NK-92 treated with Interleukin-12 subunit alpha and Interleukin-12 subunit beta, amount 100 ng/mL, for 24 hours (cell line): Measurements from ENCODE around the gene SH2B2.

Experiments
- DNase-seq: peaks from one replicate; lab custom pipeline; 2025; lab: John Stamatoyannopoulos, UW

Gene SH2B2

DNA sequence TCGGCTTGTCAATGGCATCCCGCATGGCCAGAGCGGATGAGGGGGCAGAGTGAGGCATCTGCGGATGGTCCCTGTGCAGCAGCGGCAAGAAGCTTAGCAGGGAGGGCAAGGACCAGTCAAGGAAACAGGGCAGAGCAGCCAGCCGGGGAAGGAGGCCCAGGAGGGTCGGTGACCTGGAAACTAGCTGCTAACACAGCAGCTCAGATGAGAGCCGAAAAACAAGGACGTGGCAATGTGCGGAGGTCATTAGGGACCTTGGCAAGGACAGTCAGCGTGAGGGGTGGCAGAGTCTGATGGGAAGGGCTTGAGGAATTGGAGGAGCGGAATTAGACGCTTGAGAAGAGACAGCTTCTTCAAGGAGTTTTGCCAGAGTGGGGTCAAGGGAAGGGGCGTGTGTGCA is 20.1 kb upstream of the SH2B2 start:
- DNase-seq: no peak

DNA sequence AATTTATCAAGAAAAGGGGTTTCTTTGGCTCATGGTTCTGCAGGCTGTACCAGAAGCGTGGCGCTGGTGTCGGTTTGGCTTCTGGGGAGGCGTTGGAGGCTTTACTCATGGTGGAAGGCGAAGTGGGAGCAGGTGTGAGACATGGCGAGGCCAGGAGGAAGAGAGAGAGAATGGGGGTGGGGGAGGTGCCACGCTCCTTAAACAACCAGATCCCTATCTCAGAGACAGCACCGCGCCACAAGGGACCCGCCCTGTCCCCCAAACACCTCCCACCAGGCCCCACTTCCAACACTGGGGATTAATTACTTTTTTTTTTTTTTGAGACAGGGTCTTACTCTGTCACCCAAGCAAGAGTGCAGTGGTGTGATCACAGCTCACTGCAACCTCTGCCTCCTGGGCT is 18.0 kb upstream of the SH2B2 start:
- no peak for DNase-seq

DNA sequence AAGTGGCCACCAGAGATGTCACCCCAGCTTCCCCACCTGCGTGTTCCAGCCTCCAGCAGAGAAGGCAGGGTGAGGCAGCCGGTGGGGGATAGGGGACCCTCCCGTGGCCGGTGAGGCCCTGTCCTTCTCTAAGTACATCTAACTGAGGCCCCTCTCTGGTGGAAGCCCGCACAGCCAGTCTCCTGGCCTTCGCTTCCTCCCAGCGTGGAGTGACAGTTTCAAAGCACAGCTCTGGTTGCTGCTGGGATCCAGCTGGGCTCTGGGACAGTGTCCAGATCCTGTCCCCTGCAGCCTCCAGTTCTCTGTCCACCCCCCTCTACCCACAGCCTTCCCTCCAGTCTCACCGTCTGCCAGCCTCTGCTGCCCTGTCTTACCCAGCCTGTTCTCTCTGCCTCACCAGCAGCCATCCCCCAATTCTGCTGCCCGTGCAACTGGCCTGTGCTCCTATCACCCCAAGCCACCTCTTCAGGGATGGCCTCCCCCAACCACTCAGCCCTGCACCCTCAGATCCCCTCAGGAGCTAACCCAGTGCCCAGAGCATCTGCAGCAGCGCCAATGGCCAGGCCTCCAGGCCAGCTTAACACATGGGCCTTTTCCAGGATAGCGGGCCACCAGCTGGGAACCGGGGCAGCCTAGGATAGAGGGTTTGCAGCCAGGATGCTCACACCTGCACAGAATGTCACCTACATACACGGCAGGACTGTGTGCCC is 16.3 kb upstream of the SH2B2 start:
- DNase-seq: no peak

DNA sequence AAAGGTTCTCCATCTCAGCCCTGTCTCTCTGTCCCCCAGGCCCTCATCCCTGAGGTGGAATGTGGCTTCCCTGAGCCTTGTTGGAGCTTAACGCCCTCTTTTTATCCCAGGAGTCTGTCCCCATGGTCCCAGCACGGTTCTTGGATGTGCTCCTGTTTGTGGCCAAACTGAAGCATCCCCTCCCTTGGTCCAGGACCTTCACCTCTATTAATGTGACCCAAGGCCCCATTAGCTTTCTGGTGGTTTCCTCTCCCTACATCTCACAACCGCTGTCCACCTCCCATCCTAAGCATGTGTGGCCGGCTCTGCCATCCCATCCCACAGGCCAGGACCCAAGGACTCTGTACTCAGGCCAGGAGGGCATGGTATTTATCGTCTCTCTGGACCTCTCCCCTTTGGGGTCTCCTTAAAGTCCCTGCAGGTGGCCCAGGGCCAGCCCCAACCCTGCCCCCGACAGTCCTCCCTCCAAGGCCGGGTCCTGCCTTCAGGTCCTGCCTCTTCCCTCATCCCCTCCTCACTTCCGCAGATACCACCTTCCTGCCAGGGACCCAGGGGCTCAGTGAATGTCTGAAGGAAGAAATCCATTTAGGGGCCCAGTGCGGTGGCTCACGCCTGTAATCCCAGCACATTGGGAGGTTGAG is 15.4 kb upstream of the SH2B2 start:
- no peak for DNase-seq

DNA sequence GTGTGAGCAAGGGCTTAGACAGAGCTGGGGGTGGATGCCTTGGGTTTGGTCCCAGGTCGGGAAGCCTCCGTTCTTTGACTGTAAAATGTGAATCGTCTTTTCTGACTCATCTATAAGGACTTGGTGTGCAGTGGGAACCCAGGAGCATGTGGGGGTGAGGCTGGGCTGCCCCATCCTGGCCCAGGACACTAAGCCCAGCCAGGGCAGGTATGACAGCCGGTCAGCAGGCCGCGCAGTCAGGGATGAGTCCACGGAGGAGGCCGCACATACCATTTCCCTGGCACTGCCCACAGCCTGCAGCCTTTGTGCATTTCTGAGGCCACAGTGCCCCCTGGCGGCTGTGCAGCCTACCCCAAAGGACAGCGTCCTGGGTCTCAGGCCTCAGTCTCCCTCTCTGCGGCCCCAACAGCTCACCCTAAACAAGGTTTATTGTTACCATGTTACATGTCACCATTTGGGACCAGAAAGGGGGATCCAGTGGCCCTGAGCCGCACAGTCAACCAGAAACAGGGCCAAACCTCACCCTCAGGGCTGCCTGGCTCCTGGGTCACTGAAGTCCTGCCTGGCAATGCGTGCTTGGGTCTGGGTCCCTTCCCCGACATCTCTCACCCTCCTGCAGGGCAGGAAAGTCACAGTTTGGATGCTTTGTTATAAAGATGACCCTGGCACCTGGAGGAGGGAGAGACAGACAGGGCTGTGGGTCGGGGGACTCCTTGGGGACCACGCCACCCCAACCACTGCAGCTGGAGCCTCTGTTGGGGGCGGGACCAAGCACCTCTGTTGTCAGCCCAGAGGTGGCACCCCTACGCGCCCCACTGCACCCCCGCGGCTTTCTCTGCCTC is 14.4 kb upstream of the SH2B2 start:
- DNase-seq: peak; percentile 49

DNA sequence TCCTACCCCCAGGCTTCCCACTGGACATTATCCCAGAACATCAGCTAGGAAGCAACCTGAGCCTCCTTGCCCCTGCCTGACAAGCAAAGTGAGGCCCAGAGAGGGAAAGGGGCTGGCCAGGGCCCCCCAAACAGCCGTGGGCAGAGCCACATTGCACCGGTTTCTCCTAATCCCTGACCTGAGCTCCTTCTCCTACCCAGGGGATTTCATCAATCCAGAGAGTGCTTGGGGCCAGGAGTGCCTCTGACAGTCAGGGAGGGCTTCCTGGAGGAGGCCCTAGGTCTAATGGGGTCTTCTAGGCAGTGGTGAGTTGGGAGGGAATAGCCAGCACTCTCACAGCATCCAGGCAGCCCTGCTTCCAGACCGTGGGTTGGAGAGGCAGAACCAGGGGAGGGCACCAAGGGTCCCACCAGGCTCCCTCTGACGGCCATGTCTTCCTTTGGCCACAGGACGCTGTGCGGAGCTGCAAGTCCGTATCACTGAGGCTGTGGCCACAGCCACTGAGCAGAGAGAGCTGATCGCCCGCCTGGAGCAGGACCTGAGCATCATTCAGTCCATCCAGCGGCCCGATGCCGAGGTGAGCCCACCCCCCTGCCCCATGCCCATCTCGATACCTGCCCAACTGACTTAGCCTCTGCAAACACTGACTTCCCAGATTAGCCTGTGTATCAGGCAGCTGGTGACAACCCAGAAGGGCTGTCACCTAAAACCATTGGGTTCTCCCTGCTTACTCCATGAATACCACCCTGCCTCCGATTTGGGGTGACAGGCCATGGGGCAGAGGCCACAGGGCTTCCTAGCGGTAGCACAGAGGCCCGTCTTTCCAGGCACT is 13.5 kb upstream of the SH2B2 start:
- DNase-seq: no peak

DNA sequence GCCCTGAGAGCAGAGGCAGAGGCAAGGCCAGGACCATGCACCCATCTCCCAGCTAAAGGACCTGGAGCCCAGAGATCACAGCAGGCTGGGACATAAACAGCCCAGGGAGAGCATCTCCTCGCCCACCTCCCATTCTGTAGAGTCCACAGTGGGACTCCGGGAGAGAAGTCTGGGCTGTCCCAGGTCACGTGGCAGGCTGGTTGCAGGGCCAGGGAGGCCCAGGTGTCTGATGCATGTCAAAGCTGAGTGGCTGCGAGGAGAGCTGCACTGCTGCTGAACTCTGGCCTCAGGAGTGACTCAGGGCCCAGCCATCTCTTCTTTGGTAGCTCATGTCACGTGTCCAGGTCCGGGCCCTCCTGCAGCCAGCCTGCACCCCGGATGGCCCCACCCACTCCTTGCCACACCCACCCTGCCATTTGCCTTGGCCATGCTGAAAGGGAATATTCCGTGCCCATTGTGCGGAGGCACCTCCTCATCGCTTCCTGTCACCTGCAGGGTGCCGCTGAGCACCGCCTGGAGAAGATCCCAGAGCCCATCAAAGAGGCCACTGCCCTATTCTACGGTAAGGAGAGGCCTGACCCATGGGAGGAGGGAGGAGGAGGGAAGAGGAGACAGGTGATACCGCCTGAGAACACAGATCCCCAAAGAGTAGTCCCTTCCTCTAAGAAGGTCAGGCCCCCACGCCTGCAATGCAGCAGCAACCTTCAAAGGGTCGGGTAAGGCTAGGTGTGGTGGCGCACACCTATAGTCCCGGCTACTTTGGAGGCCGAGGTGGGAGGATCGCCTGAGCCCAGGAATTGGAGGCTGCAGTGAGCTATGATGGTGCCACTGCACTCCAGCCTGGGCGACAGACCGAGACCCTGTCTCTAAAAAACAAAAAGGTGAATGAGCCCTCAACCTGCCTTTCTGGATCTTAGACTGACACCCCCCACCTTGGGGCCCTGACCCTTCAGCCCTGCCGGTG is 12.6 kb upstream of the SH2B2 start:
- DNase-seq: no peak

DNA sequence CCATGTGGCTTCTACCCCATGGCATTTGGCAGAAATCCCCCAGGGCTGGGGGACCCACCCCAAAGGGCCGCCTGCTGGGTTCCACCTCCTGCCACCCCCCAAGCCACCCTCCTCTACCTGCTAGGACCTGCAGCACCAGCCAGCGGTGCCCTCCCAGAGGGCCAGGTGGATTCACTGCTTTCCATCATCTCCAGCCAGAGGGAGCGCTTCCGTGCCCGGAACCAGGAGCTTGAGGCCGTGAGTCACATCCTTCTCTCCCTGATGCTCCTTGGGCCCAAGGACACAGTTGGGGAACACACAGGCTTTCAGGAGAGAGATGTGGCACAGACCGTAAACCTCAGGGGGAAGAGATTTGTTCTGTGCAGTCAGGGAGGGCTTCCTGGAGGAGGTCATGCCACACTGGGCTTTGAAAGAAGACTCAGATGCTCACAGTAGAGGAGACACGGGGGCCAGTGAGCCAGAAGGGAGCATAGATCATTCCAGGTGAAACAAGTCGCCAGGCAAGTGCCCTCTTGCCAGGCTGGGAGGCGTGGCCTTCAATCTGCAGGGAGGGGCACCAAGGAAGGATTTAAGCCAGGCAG is 11.5 kb upstream of the SH2B2 start:
- DNase-seq: no peak

DNA sequence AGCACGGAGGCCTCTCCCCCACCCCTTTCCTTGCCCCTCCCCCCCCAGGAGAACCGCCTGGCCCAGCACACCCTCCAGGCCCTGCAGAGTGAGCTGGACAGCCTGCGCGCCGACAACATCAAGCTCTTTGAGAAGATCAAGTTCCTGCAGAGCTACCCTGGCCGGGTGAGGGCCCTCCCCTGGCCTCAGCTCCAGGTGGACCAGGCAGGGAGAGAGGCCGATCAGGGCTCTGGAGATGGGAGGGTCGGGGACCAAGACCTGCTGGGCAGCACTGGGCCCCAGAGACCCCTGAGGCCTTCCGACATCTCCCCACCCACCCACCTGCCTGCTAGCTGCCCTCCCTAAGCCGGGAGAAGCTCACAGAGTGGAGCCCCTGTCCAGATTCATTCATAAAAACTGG is 8.8 kb upstream of the SH2B2 start:
- no peak for DNase-seq

DNA sequence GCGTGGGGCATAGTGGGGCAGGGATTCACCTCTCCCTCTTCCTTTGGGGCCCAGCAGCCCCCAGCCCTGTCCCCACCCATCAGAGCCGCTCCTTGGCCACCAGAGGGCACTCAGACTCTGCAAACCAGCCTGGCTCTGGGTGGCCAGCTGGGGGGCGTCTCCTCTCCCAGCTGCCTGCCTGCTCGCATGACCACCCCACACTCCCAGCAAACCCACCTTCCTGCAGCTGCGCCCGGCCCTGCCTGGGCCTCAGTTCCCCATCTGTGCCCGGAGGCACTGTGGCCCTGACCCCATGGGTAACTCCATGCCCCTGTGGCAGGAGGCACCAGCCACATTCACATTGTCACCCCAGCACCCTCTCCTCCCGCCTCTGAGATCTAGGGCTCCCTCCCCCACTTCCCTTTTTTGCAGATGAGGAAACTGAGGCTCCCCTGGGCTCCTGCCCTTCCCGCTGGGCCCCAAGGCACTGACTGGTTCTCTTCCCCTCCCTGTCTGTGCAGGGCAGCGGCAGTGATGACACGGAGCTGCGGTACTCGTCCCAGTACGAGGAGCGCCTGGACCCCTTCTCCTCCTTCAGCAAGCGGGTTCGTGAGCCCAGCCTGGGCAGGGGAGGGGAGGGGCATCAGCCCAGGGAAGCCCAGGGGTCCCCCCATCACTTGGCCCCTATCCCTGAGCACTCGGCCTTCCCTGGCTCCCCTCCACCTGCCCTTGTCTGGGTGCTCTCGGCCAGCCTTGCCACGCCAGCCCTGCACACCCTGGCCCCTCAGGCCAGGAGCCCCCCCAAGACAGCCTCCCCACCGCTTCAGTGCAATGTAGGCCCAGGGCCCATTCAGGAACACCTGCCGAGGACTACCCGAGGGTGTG is 6.9 kb upstream of the SH2B2 start:
- peak; percentile 21 for DNase-seq

DNA sequence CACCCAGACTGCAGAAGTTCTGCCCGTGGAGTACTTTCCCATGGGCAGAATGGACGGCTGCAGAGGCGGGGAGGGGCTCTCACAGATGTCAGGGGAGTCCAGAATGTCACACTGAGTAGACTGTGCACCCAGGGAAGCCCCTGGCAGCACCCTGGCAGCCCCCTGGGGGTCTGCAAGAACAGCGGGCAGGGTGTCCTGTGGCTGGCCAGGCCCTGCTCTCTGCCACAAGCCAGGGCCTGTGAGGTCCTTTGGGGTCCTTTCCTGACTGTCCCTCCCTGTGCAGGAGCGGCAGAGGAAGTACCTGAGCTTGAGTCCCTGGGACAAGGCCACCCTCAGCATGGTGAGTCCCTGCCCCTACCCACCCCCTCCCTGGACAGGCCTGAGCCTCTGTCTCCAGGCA is 6.1 kb upstream of the SH2B2 start:
- no peak for DNase-seq

DNA sequence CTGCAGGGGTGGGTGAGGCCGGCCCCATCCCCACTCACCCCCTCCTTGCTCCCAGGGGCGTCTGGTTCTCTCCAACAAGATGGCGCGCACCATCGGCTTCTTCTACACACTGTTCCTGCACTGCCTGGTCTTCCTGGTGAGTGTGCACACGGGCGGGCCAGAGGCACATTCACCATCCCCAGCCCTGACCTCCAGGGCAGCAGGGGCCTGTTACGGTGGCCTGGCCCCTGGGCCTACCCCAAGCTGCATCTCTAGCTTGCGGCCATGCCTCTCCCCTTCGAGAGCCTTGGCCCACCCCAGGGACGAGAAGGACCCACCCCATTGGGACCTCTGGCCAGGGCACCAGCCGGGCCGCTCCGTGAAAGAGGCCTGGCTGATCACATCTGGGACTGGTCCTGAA is 4.9 kb upstream of the SH2B2 start:
- DNase-seq: no peak

DNA sequence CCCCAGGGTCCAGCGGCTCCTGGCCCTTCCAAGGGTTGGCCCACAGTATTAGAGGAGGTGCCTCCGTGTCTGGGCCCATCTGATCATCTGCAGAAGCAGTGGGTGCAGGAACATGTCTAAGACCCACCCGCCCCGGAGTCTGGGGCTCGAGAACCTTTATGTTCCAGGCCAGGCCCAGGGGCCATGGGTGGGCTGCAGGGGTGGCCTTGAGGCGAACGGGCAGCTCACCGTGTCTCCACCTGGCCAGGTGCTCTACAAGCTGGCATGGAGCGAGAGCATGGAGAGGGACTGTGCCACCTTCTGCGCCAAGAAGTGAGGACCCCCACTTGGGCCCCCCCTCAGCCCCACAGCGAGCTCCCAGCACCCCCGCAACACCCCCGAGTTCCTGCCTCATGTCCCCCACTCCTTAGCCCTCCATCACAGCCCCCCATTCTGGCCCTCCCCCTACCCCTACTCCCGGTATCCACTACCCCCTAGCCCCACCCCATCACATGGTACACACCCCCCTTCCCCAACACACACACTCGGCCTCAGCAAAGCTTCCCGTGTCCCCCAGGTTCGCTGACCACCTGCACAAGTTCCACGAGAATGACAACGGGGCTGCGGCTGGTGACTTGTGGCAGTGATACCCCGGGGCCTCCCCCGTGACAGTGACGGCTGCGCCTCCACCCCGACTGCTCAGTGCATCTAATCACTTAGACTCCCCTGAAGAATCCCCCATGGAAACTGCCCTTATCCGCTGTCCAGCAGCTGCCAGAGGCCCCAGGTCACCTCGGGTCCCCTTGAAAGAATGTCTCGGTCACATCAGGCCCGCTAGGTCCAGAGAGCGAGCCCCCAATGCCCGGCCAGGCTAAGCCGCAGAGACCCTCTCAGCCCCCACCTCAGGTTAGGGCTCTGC is 4.0 kb upstream of the SH2B2 start:
- no peak for DNase-seq

DNA sequence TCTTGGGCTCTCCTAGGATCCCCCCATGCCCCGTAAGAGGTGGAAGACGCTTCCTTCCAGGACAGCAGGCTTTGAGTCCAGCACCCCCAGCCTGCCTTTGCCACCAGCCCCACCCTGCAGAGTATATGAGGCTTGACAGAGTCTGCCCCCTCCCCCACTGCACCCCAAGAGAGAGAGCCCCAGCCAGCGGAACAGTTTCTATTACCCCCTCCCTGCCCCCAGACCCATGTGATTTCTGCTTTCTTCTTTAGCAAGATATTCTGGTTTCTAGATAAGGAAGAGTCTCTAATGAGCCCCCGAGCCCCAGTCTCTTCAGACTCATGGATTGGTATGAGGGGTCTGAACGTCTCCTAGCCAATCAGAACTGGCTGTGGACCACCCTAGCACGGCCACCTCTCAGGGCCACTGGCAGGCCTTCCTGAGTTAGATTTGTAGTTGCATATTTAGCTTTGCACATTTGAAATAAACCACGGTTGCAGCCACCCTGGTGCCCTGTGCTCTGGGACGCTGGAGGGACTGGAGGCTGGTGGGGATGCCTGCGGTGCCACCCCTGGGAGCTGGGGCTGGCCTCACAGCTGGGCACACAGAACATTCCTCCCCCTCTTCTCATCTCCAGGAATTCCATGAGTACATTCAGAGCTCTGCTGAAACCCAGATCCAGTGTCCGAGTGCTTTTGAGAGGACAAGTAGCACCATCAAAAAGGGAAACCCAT is 3.0 kb upstream of the SH2B2 start:
- DNase-seq: no peak

DNA sequence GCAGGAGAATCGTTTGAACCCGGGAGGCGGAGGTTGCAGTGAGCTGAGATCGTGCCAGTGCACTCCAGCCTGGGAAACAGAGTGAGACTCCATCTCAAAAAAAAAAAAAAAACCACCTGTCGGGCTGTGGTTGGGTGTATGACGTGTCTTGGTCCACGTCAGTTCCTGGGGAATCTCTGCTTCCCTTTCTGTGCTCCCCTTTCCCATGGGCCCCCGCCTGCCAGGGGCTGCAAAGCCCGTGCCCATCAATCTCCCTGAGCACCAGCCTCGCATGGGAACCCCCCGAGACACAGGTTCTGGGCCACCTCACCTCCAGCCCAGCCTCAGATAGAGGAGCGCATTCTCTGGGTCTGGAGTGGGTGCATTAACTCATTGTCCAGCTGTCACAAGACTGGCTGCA is 2.3 kb upstream of the SH2B2 start:
- DNase-seq: no peak

DNA sequence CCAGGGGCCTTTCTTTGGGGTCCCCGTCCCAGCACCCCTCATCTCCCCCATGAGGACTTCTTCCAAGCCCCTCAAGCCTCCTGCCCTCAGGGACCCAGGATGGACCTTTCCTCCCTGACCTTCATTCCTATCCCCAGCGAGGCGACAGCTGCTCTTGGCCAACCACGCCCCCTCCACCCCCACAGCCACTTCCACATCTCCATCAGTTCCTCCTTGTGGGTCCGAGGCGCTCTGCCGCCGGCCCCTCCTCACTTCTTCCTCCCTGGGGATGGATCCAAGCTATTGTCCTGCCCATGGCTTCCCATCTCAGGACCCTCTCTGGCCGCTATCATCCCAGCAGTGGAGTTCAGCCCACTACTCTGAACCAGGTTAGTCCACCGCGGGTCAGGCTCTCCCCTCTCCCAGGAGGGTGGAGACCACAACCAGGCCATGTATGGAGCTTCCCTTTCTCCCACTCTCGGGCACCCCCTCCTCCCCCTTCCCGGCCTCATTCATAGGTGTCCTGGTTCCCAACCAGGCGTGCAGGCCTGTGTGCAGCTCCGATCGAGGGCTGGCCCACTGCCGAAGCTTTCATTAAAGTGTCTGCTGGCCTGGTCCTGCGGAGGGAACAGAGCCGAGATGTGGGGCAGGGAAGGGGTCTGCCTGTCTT is 1.7 kb upstream of the SH2B2 start:
- no peak for DNase-seq

DNA sequence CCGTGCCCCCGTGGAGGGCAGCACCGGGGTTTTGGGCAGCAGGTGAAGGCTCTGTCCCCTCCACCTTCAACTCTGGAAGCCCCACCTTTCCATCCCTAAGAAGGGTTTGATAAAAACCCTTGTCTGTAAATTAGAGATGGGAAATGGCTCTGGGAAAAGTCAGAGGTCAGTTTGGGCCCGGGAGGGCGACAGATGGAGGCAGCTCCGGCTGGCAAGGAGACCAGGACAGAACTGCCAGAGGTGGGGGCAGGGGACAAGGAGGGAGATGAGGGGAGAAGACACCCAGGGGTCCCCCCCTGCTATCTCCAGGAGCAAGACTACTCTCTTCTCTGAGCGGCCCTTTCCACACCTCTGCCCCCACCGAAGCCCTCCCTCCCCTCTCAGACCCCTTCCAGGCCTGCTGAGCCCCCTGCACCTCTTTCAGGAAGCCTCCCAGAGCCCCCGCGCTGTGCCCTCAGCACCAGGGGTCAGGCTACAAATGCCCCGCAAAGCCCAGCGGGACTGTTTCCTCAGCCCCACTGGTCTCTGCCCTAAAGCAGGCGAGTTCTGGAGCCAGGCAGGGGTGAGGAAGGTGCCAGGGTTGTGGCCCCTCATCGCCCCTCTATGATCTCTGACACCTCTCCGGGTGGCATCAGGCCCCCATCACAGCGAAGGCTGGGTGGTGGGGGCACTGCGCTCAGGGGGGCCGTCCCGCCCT is 980 bp upstream of the SH2B2 start:
- DNase-seq: no peak
